Measurements from ENCODE around the gene THAP3. TPM values are rescaled to one million over a fixed set of nuclear protein-coding genes. Genes with fewer than 3 reads are reported as not detected.

The THAP3 gene
- total and polyA plus RNA-seq, 7 experiments from 2014 or later = 14.1 to 31.8 (median 20.3) TPM

DNA sequence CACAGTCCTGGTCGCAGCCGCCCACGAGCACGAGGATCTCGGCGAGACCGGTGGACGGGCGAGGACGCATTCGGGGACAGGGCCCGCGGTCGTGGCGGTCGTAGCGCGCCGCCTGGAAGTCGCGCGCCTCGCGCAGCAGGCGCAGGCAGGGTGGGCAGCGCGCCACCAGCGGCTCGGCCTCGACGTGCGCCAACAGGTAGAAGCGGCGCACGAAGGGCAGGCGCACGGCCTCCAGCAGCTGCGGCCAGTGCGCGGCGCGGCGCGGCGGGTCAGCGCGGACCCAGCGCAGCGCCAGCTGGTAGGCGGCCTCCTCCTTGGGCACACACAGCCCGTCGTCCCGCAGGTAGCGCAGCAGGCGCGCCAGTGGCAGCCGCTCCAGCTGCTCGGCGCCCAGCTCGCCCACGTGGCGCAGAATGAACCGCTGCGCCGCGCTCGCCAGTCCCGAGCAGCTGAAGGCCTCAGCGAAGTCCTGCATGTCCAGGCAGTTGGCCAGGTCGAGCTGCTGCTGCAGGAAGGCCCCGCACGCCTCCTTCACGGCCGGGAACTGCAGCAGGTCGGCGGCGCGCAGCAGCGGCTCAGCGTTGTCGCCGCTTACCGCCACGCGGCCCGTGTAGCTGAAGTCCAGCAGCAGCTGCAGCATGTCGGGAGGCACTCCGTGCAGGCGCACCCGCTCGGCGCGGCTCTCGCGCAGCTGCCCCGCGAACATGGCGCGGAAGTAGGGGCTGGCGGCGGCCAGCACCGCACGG lies 22.6 kb upstream of the THAP3 start:
- intact Hi-C loops (cut with micrococcal nuclease) = loop anchor here (1.0 to 5.0 kb wide), 15 partner anchors 22 to 610 kb away; partner anchors contain the start of genes CAMTA1 (in 2 of the 2), NOL9 (in 2 of the 2), NPHP4 (in 2 of the 2) and ACOT7 (in 1 of the 2)
- peaks cover 0 to 2% (median 0%) of the 10 kb centered on the region in 11 donors for H3K9me3 Mint-ChIP-seq
- no peaks in the 10 kb centered on the region for H3K27me3 Mint-ChIP-seq
- H3K36me3 ChIP-seq (ENCODE audit: control insufficient read depth in 2 of 3, insufficient read depth in 3 of 3, low read length in 3 of 3) = peaks cover 0 to 23% (median 14%) of the 10 kb centered on the region in 3 experiments
- DNase-seq (peak in 6 of 9 donors; percentile 33 to 40 (median 38)), ATAC-seq (peak; percentile 36)
- H3K27ac Mint-ChIP-seq = peak overlapping the region in 6 of 9 donors; percentile 88 to 98 (median 94)
- H3K4me3 Mint-ChIP-seq = peak overlapping the region; percentile 89 to 99 (median 96)
- H3K9me3 ChIP-seq (ENCODE audit: control insufficient read depth in 2 of 3, low read length in 3 of 3) = no peaks in the 10 kb centered on the region
- peak overlapping the region; percentile 94 for H3K27ac ChIP-seq (ENCODE audit: low read depth, low read length)
- H3K36me3 Mint-ChIP-seq = peaks cover 0 to 10% (median 0%) of the 10 kb centered on the region in 5 donors
- peaks cover 35% of the 10 kb centered on the region in 2 donors for H3K4me1 ChIP-seq (ENCODE audit: control insufficient read depth in 2 of 2, insufficient read depth in 2 of 2, low read length in 2 of 2)
- H3K4me3 ChIP-seq (ENCODE audit: low read length) = peak overlapping the region; percentile 98
- peaks cover 13 to 45% (median 40%) of the 10 kb centered on the region in 7 donors for H3K4me1 Mint-ChIP-seq
- ChIA-PET CTCF (interaction anchor here (0.7 to 3.6 kb wide), 5 partner anchors 10 to 48 kb away, joined by 3 to 17 read pairs (median 4); partner anchors contain the start of genes NOL9 and TAS1R1), POLR2A (interaction anchor here (0.7 to 15.1 kb wide), 22 partner anchors 8 to 403 kb away, joined by 3 to 246 read pairs (median 4); partner anchors contain the start of genes NOL9, PHF13, TAS1R1 and THAP3)
- H3K27me3 ChIP-seq (ENCODE audit: control insufficient read depth in 2 of 2, insufficient read depth in 2 of 2, low read length in 2 of 2) = no peaks in the 10 kb centered on the region

DNA sequence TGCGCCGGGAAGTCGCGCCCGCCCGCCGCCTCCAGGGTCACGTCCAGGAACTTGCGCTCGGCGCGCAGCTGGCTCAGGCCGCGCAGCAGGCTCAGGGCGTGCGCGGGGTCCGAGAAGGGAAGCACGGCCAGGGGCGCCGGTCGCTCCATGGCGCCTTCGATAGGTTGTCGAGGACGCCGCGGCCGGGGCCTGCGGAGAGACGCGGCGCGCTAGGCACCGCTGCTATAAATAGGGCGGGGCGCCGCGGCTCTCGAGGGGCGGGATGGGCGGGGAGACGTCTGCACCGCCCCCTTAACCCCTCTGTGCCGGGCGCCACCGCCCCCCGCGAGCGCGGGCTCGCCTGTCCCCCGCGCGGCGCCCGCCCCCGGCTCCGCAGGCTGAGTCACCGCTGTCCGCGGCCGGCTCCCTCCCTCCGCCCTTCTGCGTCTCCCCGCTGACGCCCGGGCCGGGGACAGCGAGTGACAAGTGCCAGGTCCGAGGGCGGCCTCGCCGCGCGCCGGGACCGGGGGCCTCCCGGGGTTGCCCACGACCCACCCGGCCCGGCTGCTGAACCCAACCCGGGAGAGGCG lies 21.9 kb upstream of the THAP3 start, which contains the start of gene KLHL21:
Gene KLHL21 (minus strand): TSS at position 201 of the 569 bp plus-strand sequence. CDS start 52 bp downstream, at position 149.
- DNase-seq = peak; percentile 70 to 93 (median 79)
- Histone ChIP-seq H3K4me3 (ENCODE audit: low read length) (peak within 1 kb of the TSS; percentile 98), H3K9me3 (ENCODE audit: control insufficient read depth in 2 of 3, low read length in 3 of 3) (no peaks in the 10 kb centered on the region), H3K36me3 (ENCODE audit: control insufficient read depth in 2 of 3, insufficient read depth in 3 of 3, low read length in 3 of 3) (peaks cover 0 to 16% (median 7%) of the 10 kb centered on the region in 3 experiments), H3K27ac (ENCODE audit: low read depth, low read length) (peak within 1 kb of the TSS; percentile 94), H3K27me3 (ENCODE audit: control insufficient read depth in 2 of 2, insufficient read depth in 2 of 2, low read length in 2 of 2) (no peaks in the 10 kb centered on the region), H3K4me1 (ENCODE audit: control insufficient read depth in 2 of 2, insufficient read depth in 2 of 2, low read length in 2 of 2) (peaks cover 28 to 30% of the 10 kb centered on the region in 2 donors)
- Mint-ChIP-seq H3K4me1 (peaks cover 13 to 40% (median 34%) of the 10 kb centered on the region in 7 donors), H3K27me3 (peaks cover 0 to 2% (median 0%) of the 10 kb centered on the region in 5 donors), H3K4me3 (peak within 1 kb of the TSS; percentile 89 to 99 (median 96)), H3K27ac (peak within 1 kb of the TSS; percentile 95 to 99 (median 98)), H3K9me3 (peaks cover 0 to 2% (median 0%) of the 10 kb centered on the region in 11 donors), H3K36me3 (peaks cover 0 to 6% (median 0%) of the 10 kb centered on the region in 5 donors)
- ChIA-PET CTCF (interaction anchor here (1.0 to 3.6 kb wide), 5 partner anchors 10 to 48 kb away, joined by 3 to 17 read pairs (median 4); partner anchors contain the start of genes NOL9 and TAS1R1), POLR2A (interaction anchor here (0.7 to 15.1 kb wide), 21 partner anchors 8 to 404 kb away, joined by 3 to 246 read pairs (median 5); partner anchors contain the start of genes NOL9, PHF13, TAS1R1 and THAP3)
- ATAC-seq = peak; percentile 82
- intact Hi-C loops (cut with micrococcal nuclease) = loop anchor here (1.0 to 5.0 kb wide), 13 partner anchors 11 to 610 kb away; partner anchors contain the start of genes CAMTA1 (in 2 of the 2), NOL9 (in 2 of the 2), NPHP4 (in 2 of the 2) and PHF13 (in 2 of the 2)

DNA sequence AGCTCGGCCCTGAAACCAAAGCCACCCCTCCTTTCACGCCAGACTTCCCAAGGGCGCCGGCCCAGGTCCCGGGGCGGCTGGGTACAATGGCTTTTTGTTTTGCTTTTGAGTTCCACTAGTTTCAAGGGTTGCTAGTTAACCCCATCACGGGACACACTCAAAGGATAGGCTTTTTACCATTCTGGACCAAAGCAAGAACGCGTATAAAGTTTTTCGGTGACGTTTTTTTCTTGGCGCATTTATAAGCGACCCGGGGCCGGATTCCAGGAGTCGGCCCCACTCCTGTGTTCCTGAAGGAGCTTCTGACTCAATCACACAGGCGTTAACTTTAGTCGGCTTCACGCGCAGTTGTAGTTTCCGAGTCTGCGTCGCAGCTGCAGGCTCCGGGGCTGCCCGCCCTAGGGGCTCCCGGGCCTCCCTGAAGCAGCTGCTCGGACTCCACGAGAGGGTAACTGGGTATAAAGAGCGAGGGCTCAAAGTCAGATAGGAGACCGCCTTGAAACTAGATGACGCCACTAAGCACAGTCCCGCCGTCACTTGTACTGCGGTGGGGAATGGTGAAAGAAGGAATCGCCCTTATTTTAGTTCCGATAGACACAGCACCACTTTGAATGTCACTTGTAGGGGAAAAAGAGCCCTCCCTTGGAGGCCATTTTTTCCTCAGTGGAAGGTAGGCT lies 21.3 kb upstream of the THAP3 start:
- H3K4me1 Mint-ChIP-seq = peaks cover 13 to 37% (median 30%) of the 10 kb centered on the region in 7 donors
- Histone ChIP-seq H3K27ac (ENCODE audit: low read depth, low read length) (peak overlapping the region; percentile 94), H3K4me3 (ENCODE audit: low read length) (peak overlapping the region; percentile 98), H3K4me1 (ENCODE audit: control insufficient read depth in 2 of 2, insufficient read depth in 2 of 2, low read length in 2 of 2) (peaks cover 25 to 26% of the 10 kb centered on the region in 2 donors), H3K36me3 (ENCODE audit: control insufficient read depth in 2 of 3, insufficient read depth in 3 of 3, low read length in 3 of 3) (peaks cover 0 to 11% (median 3%) of the 10 kb centered on the region in 3 experiments), H3K27me3 (ENCODE audit: control insufficient read depth in 2 of 2, insufficient read depth in 2 of 2, low read length in 2 of 2) (no peaks in the 10 kb centered on the region), H3K9me3 (ENCODE audit: control insufficient read depth in 2 of 3, low read length in 3 of 3) (no peaks in the 10 kb centered on the region)
- H3K27ac Mint-ChIP-seq = peak overlapping the region; percentile 95 to 99 (median 98)
- intact Hi-C loops (cut with micrococcal nuclease) = loop anchor here (1.0 to 5.0 kb wide), 9 partner anchors 10 to 611 kb away; partner anchors contain the start of genes CAMTA1 (in 2 of the 2), NPHP4 (in 2 of the 2), PHF13 (in 2 of the 2) and ACOT7 (in 1 of the 2)
- peak; percentile 56 for ATAC-seq
- peaks cover 0 to 3% (median 0%) of the 10 kb centered on the region in 5 donors for H3K36me3 Mint-ChIP-seq
- DNase-seq = peak; percentile 47 to 82 (median 75)
- CTCF ChIA-PET = interaction anchor here (0.5 to 3.6 kb wide), 6 partner anchors 14 to 95 kb away, joined by 3 to 17 read pairs (median 4); partner anchors contain the start of genes NOL9 and TAS1R1
- H3K27me3 Mint-ChIP-seq = peaks cover 0 to 3% (median 0%) of the 10 kb centered on the region in 5 donors
- peak overlapping the region; percentile 74 to 99 (median 91) for H3K4me3 Mint-ChIP-seq
- peaks cover 0 to 2% (median 0%) of the 10 kb centered on the region in 11 donors for H3K9me3 Mint-ChIP-seq
- POLR2A ChIA-PET = interaction anchor here (0.7 to 15.1 kb wide), 17 partner anchors 7 to 143 kb away, joined by 3 to 246 read pairs (median 5); partner anchors contain the start of genes NOL9, PHF13, TAS1R1 and THAP3

DNA sequence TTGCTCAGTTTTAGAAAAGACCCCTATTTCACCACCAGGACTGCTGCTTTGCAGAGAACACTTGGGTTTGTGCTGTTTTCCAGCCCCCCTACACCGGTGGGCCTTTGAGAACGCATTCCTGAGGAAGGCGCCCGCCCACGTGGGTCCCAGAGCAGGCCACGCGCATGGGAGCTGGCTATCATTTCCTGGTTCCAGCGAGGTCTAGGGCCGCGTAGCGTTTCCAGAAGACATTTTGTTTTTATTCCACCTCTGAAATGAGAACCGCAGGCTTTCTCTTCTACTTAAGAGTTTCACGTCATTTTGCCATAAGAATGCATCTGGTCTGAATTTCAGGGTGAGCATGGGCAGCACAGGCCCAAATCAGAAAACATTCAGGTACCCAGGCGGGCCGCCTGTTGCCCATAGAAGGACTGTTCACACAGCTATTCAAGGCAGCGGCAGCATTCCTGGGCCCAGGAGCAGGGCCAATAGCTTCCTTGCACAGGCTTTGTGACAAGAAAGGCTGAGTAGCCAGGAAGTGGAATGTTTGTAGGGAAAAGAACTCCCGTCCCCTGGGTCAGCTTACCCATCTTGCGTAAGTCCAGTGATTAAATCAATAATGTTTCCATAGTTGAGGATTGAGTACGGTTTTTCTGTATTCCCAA lies 20.6 kb upstream of the THAP3 start:
- POLR2A ChIA-PET = interaction anchor here (0.7 to 15.1 kb wide), 17 partner anchors 7 to 144 kb away, joined by 3 to 246 read pairs (median 4); partner anchors contain the start of genes NOL9, PHF13, TAS1R1 and THAP3
- intact Hi-C loops (cut with micrococcal nuclease) = loop anchor here (1.0 to 5.0 kb wide), 9 partner anchors 9 to 612 kb away; partner anchors contain the start of genes CAMTA1 (in 2 of the 2), NPHP4 (in 2 of the 2), PHF13 (in 2 of the 2) and ACOT7 (in 1 of the 2)
- ATAC-seq = no peak
- peak overlapping the region; percentile 74 to 99 (median 91) for H3K4me3 Mint-ChIP-seq
- Histone ChIP-seq H3K4me3 (ENCODE audit: low read length) (peak overlapping the region; percentile 98), H3K36me3 (ENCODE audit: control insufficient read depth in 2 of 3, insufficient read depth in 3 of 3, low read length in 3 of 3) (peaks cover 0 to 11% (median 0%) of the 10 kb centered on the region in 3 experiments), H3K9me3 (ENCODE audit: control insufficient read depth in 2 of 3, low read length in 3 of 3) (no peaks in the 10 kb centered on the region), H3K27me3 (ENCODE audit: control insufficient read depth in 2 of 2, insufficient read depth in 2 of 2, low read length in 2 of 2) (no peaks in the 10 kb centered on the region), H3K27ac (ENCODE audit: low read depth, low read length) (peak overlapping the region; percentile 94), H3K4me1 (ENCODE audit: control insufficient read depth in 2 of 2, insufficient read depth in 2 of 2, low read length in 2 of 2) (peaks cover 19 to 24% of the 10 kb centered on the region in 2 donors)
- H3K27me3 Mint-ChIP-seq = peaks cover 0 to 3% (median 0%) of the 10 kb centered on the region in 5 donors
- peaks cover 0 to 3% (median 0%) of the 10 kb centered on the region in 5 donors for H3K36me3 Mint-ChIP-seq
- H3K27ac Mint-ChIP-seq = peak overlapping the region; percentile 95 to 99 (median 98)
- CTCF ChIA-PET = interaction anchor here (0.5 to 1.6 kb wide), 6 partner anchors 15 to 117 kb away, joined by 3 to 7 read pairs (median 3); no protein-coding TSS in a partner anchor
- peaks cover 7 to 31% (median 25%) of the 10 kb centered on the region in 7 donors for H3K4me1 Mint-ChIP-seq
- peaks cover 0 to 2% (median 0%) of the 10 kb centered on the region in 11 donors for H3K9me3 Mint-ChIP-seq
- peak in 1 of 9 donors; percentile 40 for DNase-seq

Data from naive thymus-derived CD4-positive, alpha-beta T cell (primary cell).